ENCODE results near the gene CFAP300.

DNA sequence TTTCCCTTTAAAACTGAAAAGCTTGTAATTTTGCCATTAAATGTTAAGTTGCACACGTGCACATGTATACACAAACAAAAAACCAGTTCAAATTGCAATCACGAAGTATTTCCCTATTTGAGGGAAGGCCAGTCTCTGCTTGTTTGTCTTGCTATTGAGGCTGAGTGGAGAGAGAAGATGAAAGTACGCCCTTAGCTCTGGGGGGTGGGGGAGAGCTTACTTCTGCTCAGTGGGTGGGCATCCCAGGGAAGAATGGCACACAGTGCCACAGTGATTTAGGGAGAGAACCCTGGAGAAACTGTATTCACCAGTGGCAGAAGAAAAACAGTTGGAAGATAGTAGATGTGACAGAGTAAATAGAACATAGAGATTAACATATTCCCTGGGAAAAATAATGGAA is 71.7 kb downstream of the CFAP300 start:
- TF ChIP-seq, protein P1, sequence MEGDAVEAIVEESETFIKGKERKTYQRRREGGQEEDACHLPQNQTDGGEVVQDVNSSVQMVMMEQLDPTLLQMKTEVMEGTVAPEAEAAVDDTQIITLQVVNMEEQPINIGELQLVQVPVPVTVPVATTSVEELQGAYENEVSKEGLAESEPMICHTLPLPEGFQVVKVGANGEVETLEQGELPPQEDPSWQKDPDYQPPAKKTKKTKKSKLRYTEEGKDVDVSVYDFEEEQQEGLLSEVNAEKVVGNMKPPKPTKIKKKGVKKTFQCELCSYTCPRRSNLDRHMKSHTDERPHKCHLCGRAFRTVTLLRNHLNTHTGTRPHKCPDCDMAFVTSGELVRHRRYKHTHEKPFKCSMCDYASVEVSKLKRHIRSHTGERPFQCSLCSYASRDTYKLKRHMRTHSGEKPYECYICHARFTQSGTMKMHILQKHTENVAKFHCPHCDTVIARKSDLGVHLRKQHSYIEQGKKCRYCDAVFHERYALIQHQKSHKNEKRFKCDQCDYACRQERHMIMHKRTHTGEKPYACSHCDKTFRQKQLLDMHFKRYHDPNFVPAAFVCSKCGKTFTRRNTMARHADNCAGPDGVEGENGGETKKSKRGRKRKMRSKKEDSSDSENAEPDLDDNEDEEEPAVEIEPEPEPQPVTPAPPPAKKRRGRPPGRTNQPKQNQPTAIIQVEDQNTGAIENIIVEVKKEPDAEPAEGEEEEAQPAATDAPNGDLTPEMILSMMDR (IDR thresholded peaks at IDR 0.05) = no peak
- no peak for TF ChIP-seq POLR2A (IDR thresholded peaks at IDR 0.05)
